ENCODE data around the gene LYRM4.
"Not testable (repeated sequence)": the region's sequence is repeated elsewhere in the genome, so short reads cannot be mapped to it uniquely, and the experiment has no call there.

Gene LYRM4

GRCh38 chr6:5123296-5124143, 137.2 kb downstream of the LYRM4 start:
- H3K4me1 Mint-ChIP-seq (ENCODE audit: low read depth) = no peaks in the 10 kb centered on the region
- no peaks in the 10 kb centered on the region for H3K9me3 Mint-ChIP-seq
- H3K36me3 Mint-ChIP-seq (ENCODE audit: low read depth) = no peaks in the 10 kb centered on the region

GRCh38 chr6:5122504-5123112, 138.1 kb downstream of the LYRM4 start:
- Mint-ChIP-seq H3K4me3 (no peak overlapping the region), H3K9me3 (no peaks in the 10 kb centered on the region), H3K4me1 (ENCODE audit: low read depth) (no peaks in the 10 kb centered on the region), H3K27me3 (ENCODE audit: low read depth) (no peaks in the 10 kb centered on the region), H3K27ac (no peak overlapping the region), H3K36me3 (ENCODE audit: low read depth) (no peaks in the 10 kb centered on the region)
- no peak for DNase-seq (ENCODE audit: low spot score)

More at GRCh38 chr6:5123296-5124143, 137.2 kb downstream of the LYRM4 start:
- no peaks in the 10 kb centered on the region for H3K27me3 Mint-ChIP-seq (ENCODE audit: low read depth)
- no peak overlapping the region for H3K4me3 Mint-ChIP-seq
- H3K27ac Mint-ChIP-seq = no peak overlapping the region
- no peak for DNase-seq (ENCODE audit: low spot score)

- no peaks in the 10 kb centered on the region for H3K27me3 Mint-ChIP-seq (ENCODE audit: low read depth)
- no peaks in the 10 kb centered on the region for H3K9me3 Mint-ChIP-seq
Observed at GRCh38 chr6:5121956-5122355, 138.8 kb downstream of the LYRM4 start.

GRCh38 chr6:5121479-5121878, 139.3 kb downstream of the LYRM4 start:
- DNase-seq (ENCODE audit: low spot score) = no peak
- H3K9me3 Mint-ChIP-seq = no peaks in the 10 kb centered on the region
- H3K36me3 Mint-ChIP-seq (ENCODE audit: low read depth) = no peaks in the 10 kb centered on the region

More at GRCh38 chr6:5121956-5122355, 138.8 kb downstream of the LYRM4 start:
- Mint-ChIP-seq H3K4me3 (no peak overlapping the region), H3K36me3 (ENCODE audit: low read depth) (no peaks in the 10 kb centered on the region), H3K27ac (no peak overlapping the region), H3K4me1 (ENCODE audit: low read depth) (no peaks in the 10 kb centered on the region)
- DNase-seq (ENCODE audit: low spot score) = no peak

GRCh38 chr6:5120543-5120942, 140.2 kb downstream of the LYRM4 start:
- not testable (repeated sequence) for DNase-seq (ENCODE audit: low spot score); H3K9me3 Mint-ChIP-seq; H3K4me1 Mint-ChIP-seq (ENCODE audit: low read depth); H3K27ac Mint-ChIP-seq; H3K27me3 Mint-ChIP-seq (ENCODE audit: low read depth); H3K36me3 Mint-ChIP-seq (ENCODE audit: low read depth); H3K4me3 Mint-ChIP-seq

More at GRCh38 chr6:5121479-5121878, 139.3 kb downstream of the LYRM4 start:
- Mint-ChIP-seq H3K4me3 (no peak overlapping the region), H3K27me3 (ENCODE audit: low read depth) (no peaks in the 10 kb centered on the region), H3K27ac (no peak overlapping the region), H3K4me1 (ENCODE audit: low read depth) (no peaks in the 10 kb centered on the region)

- DNase-seq (ENCODE audit: low spot score) = no peak
- H3K4me3 Mint-ChIP-seq = no peak overlapping the region
- no peaks in the 10 kb centered on the region for H3K4me1 Mint-ChIP-seq (ENCODE audit: low read depth)
- H3K36me3 Mint-ChIP-seq (ENCODE audit: low read depth) = no peaks in the 10 kb centered on the region
- no peaks in the 10 kb centered on the region for H3K9me3 Mint-ChIP-seq
- no peaks in the 10 kb centered on the region for H3K27me3 Mint-ChIP-seq (ENCODE audit: low read depth)
- H3K27ac Mint-ChIP-seq = no peak overlapping the region
Observed at GRCh38 chr6:5120011-5120410, 140.7 kb downstream of the LYRM4 start.

GRCh38 chr6:5119090-5119951, 141.4 kb downstream of the LYRM4 start:
- Mint-ChIP-seq H3K9me3 (no peaks in the 10 kb centered on the region), H3K36me3 (ENCODE audit: low read depth) (no peaks in the 10 kb centered on the region), H3K27me3 (ENCODE audit: low read depth) (no peaks in the 10 kb centered on the region), H3K4me3 (no peak overlapping the region), H3K27ac (no peak overlapping the region), H3K4me1 (ENCODE audit: low read depth) (no peaks in the 10 kb centered on the region)
- no peak for DNase-seq (ENCODE audit: low spot score)

- H3K4me3 Mint-ChIP-seq = no peak overlapping the region
- no peak overlapping the region for H3K27ac Mint-ChIP-seq
- H3K36me3 Mint-ChIP-seq (ENCODE audit: low read depth) = no peaks in the 10 kb centered on the region
- H3K4me1 Mint-ChIP-seq (ENCODE audit: low read depth) = no peaks in the 10 kb centered on the region
- no peak for DNase-seq (ENCODE audit: low spot score)
- H3K9me3 Mint-ChIP-seq = no peaks in the 10 kb centered on the region
- H3K27me3 Mint-ChIP-seq (ENCODE audit: low read depth) = no peaks in the 10 kb centered on the region
Observed at GRCh38 chr6:5116243-5116991, 144.3 kb downstream of the LYRM4 start.

GRCh38 chr6:5115168-5115567, 145.6 kb downstream of the LYRM4 start:
- Mint-ChIP-seq H3K27ac (no peak overlapping the region), H3K27me3 (ENCODE audit: low read depth) (no peaks in the 10 kb centered on the region), H3K4me3 (no peak overlapping the region), H3K4me1 (ENCODE audit: low read depth) (no peaks in the 10 kb centered on the region), H3K9me3 (no peaks in the 10 kb centered on the region), H3K36me3 (ENCODE audit: low read depth) (no peaks in the 10 kb centered on the region)
- no peak for DNase-seq (ENCODE audit: low spot score)

- H3K27me3 Mint-ChIP-seq (ENCODE audit: low read depth) = no peaks in the 10 kb centered on the region
Observed at GRCh38 chr6:5113096-5113495, 147.7 kb downstream of the LYRM4 start.

GRCh38 chr6:5112066-5112799, 148.5 kb downstream of the LYRM4 start:
- Mint-ChIP-seq H3K4me3 (no peak overlapping the region), H3K4me1 (ENCODE audit: low read depth) (no peaks in the 10 kb centered on the region), H3K27ac (no peak overlapping the region)

More at GRCh38 chr6:5113096-5113495, 147.7 kb downstream of the LYRM4 start:
- DNase-seq (ENCODE audit: low spot score) = no peak
- H3K27ac Mint-ChIP-seq = no peak overlapping the region
- H3K9me3 Mint-ChIP-seq = no peaks in the 10 kb centered on the region
- no peaks in the 10 kb centered on the region for H3K4me1 Mint-ChIP-seq (ENCODE audit: low read depth)
- H3K4me3 Mint-ChIP-seq = no peak overlapping the region
- H3K36me3 Mint-ChIP-seq (ENCODE audit: low read depth) = no peaks in the 10 kb centered on the region

GRCh38 chr6:5111626-5112025, 149.1 kb downstream of the LYRM4 start:
- Mint-ChIP-seq H3K27ac (no peak overlapping the region), H3K36me3 (ENCODE audit: low read depth) (no peaks in the 10 kb centered on the region), H3K9me3 (no peaks in the 10 kb centered on the region), H3K4me1 (ENCODE audit: low read depth) (no peaks in the 10 kb centered on the region), H3K27me3 (ENCODE audit: low read depth) (no peaks in the 10 kb centered on the region), H3K4me3 (no peak overlapping the region)
- no peak for DNase-seq (ENCODE audit: low spot score)

More at GRCh38 chr6:5112066-5112799, 148.5 kb downstream of the LYRM4 start:
- no peak for DNase-seq (ENCODE audit: low spot score)
- Mint-ChIP-seq H3K36me3 (ENCODE audit: low read depth) (no peaks in the 10 kb centered on the region), H3K27me3 (ENCODE audit: low read depth) (no peaks in the 10 kb centered on the region), H3K9me3 (no peaks in the 10 kb centered on the region)

- Mint-ChIP-seq H3K9me3 (no peaks in the 10 kb centered on the region), H3K4me1 (ENCODE audit: low read depth) (no peaks in the 10 kb centered on the region), H3K27me3 (ENCODE audit: low read depth) (no peaks in the 10 kb centered on the region), H3K27ac (no peak overlapping the region), H3K4me3 (no peak overlapping the region), H3K36me3 (ENCODE audit: low read depth) (no peaks in the 10 kb centered on the region)
- DNase-seq (ENCODE audit: low spot score) = no peak
Observed at GRCh38 chr6:5110246-5110645, 150.5 kb downstream of the LYRM4 start.

Measured in T-helper 2 cell treated with Interferon-gamma antibody and Interleukin-4, amounts not matched to agents 5 μg/mL and 100 μg/mL, for 36 hours (primary cell).